HepG2 (cell line): Measurements from ENCODE around the gene DDAH1. TPM values are rescaled to one million over a fixed set of nuclear protein-coding genes. Genes with fewer than 3 reads are reported as not detected.

Experiments
- ATAC-seq: fragments of 200-7000 bp; cut with Tn5 transposase; 3 replicates; pipeline ENCODE4 v1.9.1; 2020; ENCODE audit warnings: mild to moderate bottlenecking, moderate library complexity
- BruUV-seq: library from RNA; stranded (reverse); fragments of 400-500 nt; replicated peaks from 2 replicates; lab custom pipeline; 2021; lab: Mats Ljungman, UMichigan
- CTCF ChIA-PET: fragments of 300-600 bp; formaldehyde crosslinking; extraction: SDS; loops from one replicate; lab custom pipeline; 2021; ENCODE audit warnings: low total read pairs, inconsistent platforms, low intra/inter-chr PET ratio; lab: Yijun Ruan, JAX
- POLR2A ChIA-PET: fragments of 350-600 bp; sonication (Branson Sonifier 250); formaldehyde crosslinking; loops from one replicate; lab custom pipeline; 2020; ENCODE audit warnings: antibody characterized with exemption, inconsistent platforms; lab: Yijun Ruan, JAX
- DNase-seq: peaks from one replicate; pipeline ENCODE4 v3.0.0-alpha.2; 2015; ENCODE audit warnings: low spot score
- FAIRE-seq: peaks from 3 replicates; lab custom pipeline; 2011; peaks lifted over from hg19 to GRCh38; lab: Jason Lieb, UNC
- H2AFZ ChIP-seq: one replicate; pipeline ENCODE4 v1.6.1; 2011; ENCODE audit warnings: low read length, inconsistent platforms
- H3K27ac ChIP-seq: fragments of 300-600 bp; 3 replicates; pipeline ENCODE4 v1.8.0; 2011; ENCODE audit warnings: mixed run types, mild to moderate bottlenecking, mixed read lengths, low read length, inconsistent platforms; ENCODE audit not compliant: insufficient read depth; ENCODE audit errors: extremely low read length
- H3K27me3 ChIP-seq, 2 experiments: fragments of 200-600 bp in 1 of 2; 2 replicates in 1 of 2; 3 replicates in 1 of 2; pipeline versions ENCODE4 v1.6.0 to v1.8.0; 2011; ENCODE audit warnings: low read length in 2 of 2, mild to moderate bottlenecking in 2 of 2, moderate library complexity in 2 of 2, inconsistent platforms in 1 of 2; ENCODE audit not compliant: insufficient read depth in 2 of 2, control insufficient read depth in 1 of 2
- H3K36me3 ChIP-seq, 2 experiments: fragments of 200-600 bp in 1 of 2; replicated peaks in 1 of 2; 2 replicates in 1 of 2; 3 replicates in 1 of 2; pipeline versions ENCODE4 v1.5.1 to v1.8.0; 2011; ENCODE audit warnings: low read length in 2 of 2, inconsistent platforms in 1 of 2; ENCODE audit not compliant: insufficient read depth in 2 of 2, control insufficient read depth in 1 of 2
- H3K4me1 ChIP-seq: 2 replicates; pipeline ENCODE4 v1.5.1; 2012; ENCODE audit warnings: low read length, inconsistent platforms; ENCODE audit not compliant: insufficient read depth
- H3K4me2 ChIP-seq: 2 replicates; pipeline ENCODE4 v1.6.0; 2011; ENCODE audit warnings: low read depth, low read length, inconsistent platforms
- H3K4me3 ChIP-seq, 3 experiments: fragments of 200-600 bp in 1 of 3; sonication (generic), shearing (Covaris generic) in 1 of 3; replicated peaks in 1 of 3; 2 replicates each; pipeline ENCODE4 v1.5.1; 2011 to 2016; ENCODE audit warnings: low read length in 3 of 3, inconsistent platforms in 2 of 3, low read depth in 2 of 3, mild to moderate bottlenecking in 2 of 3, control low read depth in 1 of 3, mixed read lengths in 1 of 3; ENCODE audit not compliant: insufficient read depth in 1 of 3
- H3K79me2 ChIP-seq: one replicate; pipeline ENCODE4 v1.6.1; 2011; ENCODE audit warnings: low read length, inconsistent platforms; ENCODE audit not compliant: insufficient read depth
- H3K9ac ChIP-seq: 2 replicates; pipeline ENCODE4 v1.6.0; 2011; ENCODE audit warnings: mild to moderate bottlenecking, low read depth, low read length, inconsistent platforms; ENCODE audit not compliant: insufficient read depth
- H3K9me3 ChIP-seq: 2 replicates; pipeline ENCODE4 v1.5.1; 2012; ENCODE audit warnings: mild to moderate bottlenecking, low read length
- H4K20me1 ChIP-seq: 2 replicates; pipeline ENCODE4 v1.6.0; 2011; ENCODE audit warnings: inconsistent platforms, mild to moderate bottlenecking, low read length, moderate library complexity; ENCODE audit not compliant: insufficient read depth
- FOSL1 ChIP-seq: sonication (generic); formaldehyde crosslinking; IDR thresholded peaks from 2 replicates; pipeline ENCODE4 v1.9.0; 2021; ENCODE audit warnings: missing genetic modification reagents, borderline replicate concordance
- PITX1 ChIP-seq: sonication (generic); formaldehyde crosslinking; IDR thresholded peaks from 2 replicates; pipeline ENCODE4 v1.5.1; 2020; ENCODE audit warnings: mild to moderate bottlenecking, missing genetic modification reagents
- POLR2A ChIP-seq, 2 experiments: IDR thresholded peaks; 2 replicates each; pipeline ENCODE4 v1.6.1; 2011; ENCODE audit warnings: low read depth in 2 of 2, low read length in 2 of 2, mild to moderate bottlenecking in 1 of 2, moderate library complexity in 1 of 2; ENCODE audit not compliant: insufficient read depth in 1 of 2
- SNAI1 ChIP-seq: sonication (generic); formaldehyde crosslinking; IDR thresholded peaks from 2 replicates; pipeline ENCODE4 v1.5.0; 2020; ENCODE audit warnings: mild to moderate bottlenecking, missing genetic modification reagents, borderline replicate concordance
- SP140L ChIP-seq: sonication (generic); formaldehyde crosslinking; IDR thresholded peaks from 2 replicates; pipeline ENCODE4 v1.4.0; 2020; ENCODE audit warnings: missing genetic modification reagents, borderline replicate concordance
- TOE1 ChIP-seq: sonication (generic); formaldehyde crosslinking; IDR thresholded peaks from 2 replicates; pipeline ENCODE4 v1.4.0; 2020; ENCODE audit warnings: mild to moderate bottlenecking, missing genetic modification reagents
- ZNF446 ChIP-seq: sonication (generic); formaldehyde crosslinking; IDR thresholded peaks from 2 replicates; pipeline ENCODE4 v1.5.0; 2020; ENCODE audit warnings: mild to moderate bottlenecking, missing genetic modification reagents
- ZNF713 ChIP-seq: sonication (generic); formaldehyde crosslinking; IDR thresholded peaks from 2 replicates; pipeline ENCODE4 v1.4.0; 2020; ENCODE audit warnings: mild to moderate bottlenecking, missing genetic modification reagents
- ZNF724P ChIP-seq: sonication (generic); formaldehyde crosslinking; IDR thresholded peaks from 2 replicates; pipeline ENCODE4 v1.8.0; 2022; ENCODE audit warnings: missing genetic modification reagents, borderline replicate concordance
- WGBS: methylation state at CpG from one replicate; pipeline ENCODE4 v1.1.6; 2017; ENCODE audit warnings: low lambda C conversion rate; 5-methylcytosine and 5-hydroxymethylcytosine counted together
- in situ Hi-C: cut with HindIII; loops from 2 replicates; pipeline ENCODE4 v1.10.0; 2017; ENCODE audit warnings: low pct_unique_long_range_greater_than_20kb; ENCODE audit not compliant: extremely low pct_ligation_motif_present
- intact Hi-C: fragments of 100-400 bp; cut with micrococcal nuclease; formaldehyde crosslinking; loops from one replicate; pipeline ENCODE4 v1.10.0; 2022; ENCODE audit not compliant: unreplicated experiment
- polyA plus RNA-seq, 8 experiments: library from polyadenylated mRNA; depleted of rRNA in 3 of 8; stranded (reverse) in 7 of 8; unstranded in 1 of 8; fragments of >200 nt; fragmentation: Illumina TruSeq in 4 of 8; extraction: Trizol in 4 of 8; gene quantifications; 2 replicates each; pipeline versions ENCODE4 v1.2.1 to v1.2.3, GENCODE V29; 2011 to 2016; ENCODE audit warnings: low read depth in 4 of 8, missing spikeins in 1 of 8, mixed read lengths in 1 of 8; ENCODE audit not compliant: insufficient read depth in 1 of 8
- total RNA-seq, 5 experiments: library from RNA; depleted of rRNA; stranded (reverse); fragments of >200 nt; fragmentation: Illumina TruSeq; extraction: Trizol; gene quantifications; 2 replicates each; pipeline ENCODE4 v1.2.3, GENCODE V29; 2016; ENCODE audit warnings: low read depth in 1 of 5
- TF ChIP-seq, protein P1 (sequence below): fragments of 450-650 bp; IDR thresholded peaks from 2 replicates; pipeline ENCODE4 v1.6.1; 2017; ENCODE audit warnings: mild to moderate bottlenecking
- TF ChIP-seq, protein P2 (sequence below): sonication (generic); formaldehyde crosslinking; IDR thresholded peaks from 2 replicates; pipeline ENCODE4 v1.5.0; 2020; ENCODE audit warnings: mild to moderate bottlenecking, missing genetic modification reagents, borderline replicate concordance
- TF ChIP-seq, protein P3 (sequence below): sonication (generic); formaldehyde crosslinking; IDR thresholded peaks from 2 replicates; pipeline ENCODE4; 2020; ENCODE audit warnings: missing genetic modification reagents, mild to moderate bottlenecking, borderline replicate concordance

DDAH1 gene
- total and polyA plus RNA-seq, 2 of the 13 experiments (the other 11 are each of a cell fraction or from before 2014, with no cell fraction given), result 39.7 to 64.4 TPM

DNA sequence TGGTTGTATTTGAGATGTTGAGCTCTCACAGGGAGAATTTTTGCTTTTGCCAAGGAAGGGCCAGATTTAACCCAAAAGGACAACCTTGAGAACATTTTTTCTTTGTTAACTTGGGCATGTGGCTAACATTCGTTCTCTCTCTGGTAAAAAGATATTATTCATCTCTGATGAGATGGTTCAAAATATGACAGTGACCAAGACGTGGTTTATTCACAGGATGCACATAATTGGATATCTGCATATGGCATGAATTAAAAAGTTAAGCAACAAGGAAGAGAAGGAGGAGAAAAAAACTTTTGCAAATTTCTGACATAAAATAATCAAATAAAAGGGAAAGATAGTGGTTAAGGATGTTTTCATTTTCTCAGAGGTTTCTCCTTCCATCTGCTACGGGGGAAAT is 145.5 kb downstream of the DDAH1 start:
- intact Hi-C loops, result no loop called here
- TF ChIP-seq, protein P1, sequence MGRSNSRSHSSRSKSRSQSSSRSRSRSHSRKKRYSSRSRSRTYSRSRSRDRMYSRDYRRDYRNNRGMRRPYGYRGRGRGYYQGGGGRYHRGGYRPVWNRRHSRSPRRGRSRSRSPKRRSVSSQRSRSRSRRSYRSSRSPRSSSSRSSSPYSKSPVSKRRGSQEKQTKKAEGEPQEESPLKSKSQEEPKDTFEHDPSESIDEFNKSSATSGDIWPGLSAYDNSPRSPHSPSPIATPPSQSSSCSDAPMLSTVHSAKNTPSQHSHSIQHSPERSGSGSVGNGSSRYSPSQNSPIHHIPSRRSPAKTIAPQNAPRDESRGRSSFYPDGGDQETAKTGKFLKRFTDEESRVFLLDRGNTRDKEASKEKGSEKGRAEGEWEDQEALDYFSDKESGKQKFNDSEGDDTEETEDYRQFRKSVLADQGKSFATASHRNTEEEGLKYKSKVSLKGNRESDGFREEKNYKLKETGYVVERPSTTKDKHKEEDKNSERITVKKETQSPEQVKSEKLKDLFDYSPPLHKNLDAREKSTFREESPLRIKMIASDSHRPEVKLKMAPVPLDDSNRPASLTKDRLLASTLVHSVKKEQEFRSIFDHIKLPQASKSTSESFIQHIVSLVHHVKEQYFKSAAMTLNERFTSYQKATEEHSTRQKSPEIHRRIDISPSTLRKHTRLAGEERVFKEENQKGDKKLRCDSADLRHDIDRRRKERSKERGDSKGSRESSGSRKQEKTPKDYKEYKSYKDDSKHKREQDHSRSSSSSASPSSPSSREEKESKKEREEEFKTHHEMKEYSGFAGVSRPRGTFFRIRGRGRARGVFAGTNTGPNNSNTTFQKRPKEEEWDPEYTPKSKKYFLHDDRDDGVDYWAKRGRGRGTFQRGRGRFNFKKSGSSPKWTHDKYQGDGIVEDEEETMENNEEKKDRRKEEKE, result no peak
- TF ChIP-seq ZNF724P (CRISPR knock-in tag) (no peak), TOE1 (CRISPR knock-in tag) (no peak), FOSL1 (CRISPR knock-in tag) (no peak), SP140L (CRISPR knock-in tag) (no peak), ZNF713 (no peak), SNAI1 (CRISPR knock-in tag) (no peak), PITX1 (no peak), POLR2A (IDR thresholded peaks at IDR 0.05; ENCODE audit: insufficient read depth in 1 of 2, low read depth in 2 of 2, low read length in 2 of 2) (no peak), ZNF446 (CRISPR knock-in tag) (no peak)
- TF ChIP-seq, protein P2, sequence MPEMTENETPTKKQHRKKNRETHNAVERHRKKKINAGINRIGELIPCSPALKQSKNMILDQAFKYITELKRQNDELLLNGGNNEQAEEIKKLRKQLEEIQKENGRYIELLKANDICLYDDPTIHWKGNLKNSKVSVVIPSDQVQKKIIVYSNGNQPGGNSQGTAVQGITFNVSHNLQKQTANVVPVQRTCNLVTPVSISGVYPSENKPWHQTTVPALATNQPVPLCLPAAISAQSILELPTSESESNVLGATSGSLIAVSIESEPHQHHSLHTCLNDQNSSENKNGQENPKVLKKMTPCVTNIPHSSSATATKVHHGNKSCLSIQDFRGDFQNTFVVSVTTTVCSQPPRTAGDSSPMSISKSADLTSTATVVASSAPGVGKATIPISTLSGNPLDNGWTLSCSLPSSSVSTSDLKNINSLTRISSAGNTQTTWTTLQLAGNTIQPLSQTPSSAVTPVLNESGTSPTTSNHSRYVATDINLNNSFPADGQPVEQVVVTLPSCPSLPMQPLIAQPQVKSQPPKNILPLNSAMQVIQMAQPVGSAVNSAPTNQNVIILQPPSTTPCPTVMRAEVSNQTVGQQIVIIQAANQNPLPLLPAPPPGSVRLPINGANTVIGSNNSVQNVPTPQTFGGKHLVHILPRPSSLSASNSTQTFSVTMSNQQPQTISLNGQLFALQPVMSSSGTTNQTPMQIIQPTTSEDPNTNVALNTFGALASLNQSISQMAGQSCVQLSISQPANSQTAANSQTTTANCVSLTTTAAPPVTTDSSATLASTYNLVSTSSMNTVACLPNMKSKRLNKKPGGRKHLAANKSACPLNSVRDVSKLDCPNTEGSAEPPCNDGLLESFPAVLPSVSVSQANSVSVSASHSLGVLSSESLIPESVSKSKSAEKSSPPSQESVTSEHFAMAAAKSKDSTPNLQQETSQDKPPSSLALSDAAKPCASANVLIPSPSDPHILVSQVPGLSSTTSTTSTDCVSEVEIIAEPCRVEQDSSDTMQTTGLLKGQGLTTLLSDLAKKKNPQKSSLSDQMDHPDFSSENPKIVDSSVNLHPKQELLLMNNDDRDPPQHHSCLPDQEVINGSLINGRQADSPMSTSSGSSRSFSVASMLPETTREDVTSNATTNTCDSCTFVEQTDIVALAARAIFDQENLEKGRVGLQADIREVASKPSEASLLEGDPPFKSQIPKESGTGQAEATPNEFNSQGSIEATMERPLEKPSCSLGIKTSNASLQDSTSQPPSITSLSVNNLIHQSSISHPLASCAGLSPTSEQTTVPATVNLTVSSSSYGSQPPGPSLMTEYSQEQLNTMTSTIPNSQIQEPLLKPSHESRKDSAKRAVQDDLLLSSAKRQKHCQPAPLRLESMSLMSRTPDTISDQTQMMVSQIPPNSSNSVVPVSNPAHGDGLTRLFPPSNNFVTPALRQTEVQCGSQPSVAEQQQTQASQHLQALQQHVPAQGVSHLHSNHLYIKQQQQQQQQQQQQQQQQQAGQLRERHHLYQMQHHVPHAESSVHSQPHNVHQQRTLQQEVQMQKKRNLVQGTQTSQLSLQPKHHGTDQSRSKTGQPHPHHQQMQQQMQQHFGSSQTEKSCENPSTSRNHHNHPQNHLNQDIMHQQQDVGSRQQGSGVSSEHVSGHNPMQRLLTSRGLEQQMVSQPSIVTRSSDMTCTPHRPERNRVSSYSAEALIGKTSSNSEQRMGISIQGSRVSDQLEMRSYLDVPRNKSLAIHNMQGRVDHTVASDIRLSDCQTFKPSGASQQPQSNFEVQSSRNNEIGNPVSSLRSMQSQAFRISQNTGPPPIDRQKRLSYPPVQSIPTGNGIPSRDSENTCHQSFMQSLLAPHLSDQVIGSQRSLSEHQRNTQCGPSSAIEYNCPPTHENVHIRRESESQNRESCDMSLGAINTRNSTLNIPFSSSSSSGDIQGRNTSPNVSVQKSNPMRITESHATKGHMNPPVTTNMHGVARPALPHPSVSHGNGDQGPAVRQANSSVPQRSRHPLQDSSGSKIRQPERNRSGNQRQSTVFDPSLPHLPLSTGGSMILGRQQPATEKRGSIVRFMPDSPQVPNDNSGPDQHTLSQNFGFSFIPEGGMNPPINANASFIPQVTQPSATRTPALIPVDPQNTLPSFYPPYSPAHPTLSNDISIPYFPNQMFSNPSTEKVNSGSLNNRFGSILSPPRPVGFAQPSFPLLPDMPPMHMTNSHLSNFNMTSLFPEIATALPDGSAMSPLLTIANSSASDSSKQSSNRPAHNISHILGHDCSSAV, result no peak
- TF ChIP-seq, protein P3, sequence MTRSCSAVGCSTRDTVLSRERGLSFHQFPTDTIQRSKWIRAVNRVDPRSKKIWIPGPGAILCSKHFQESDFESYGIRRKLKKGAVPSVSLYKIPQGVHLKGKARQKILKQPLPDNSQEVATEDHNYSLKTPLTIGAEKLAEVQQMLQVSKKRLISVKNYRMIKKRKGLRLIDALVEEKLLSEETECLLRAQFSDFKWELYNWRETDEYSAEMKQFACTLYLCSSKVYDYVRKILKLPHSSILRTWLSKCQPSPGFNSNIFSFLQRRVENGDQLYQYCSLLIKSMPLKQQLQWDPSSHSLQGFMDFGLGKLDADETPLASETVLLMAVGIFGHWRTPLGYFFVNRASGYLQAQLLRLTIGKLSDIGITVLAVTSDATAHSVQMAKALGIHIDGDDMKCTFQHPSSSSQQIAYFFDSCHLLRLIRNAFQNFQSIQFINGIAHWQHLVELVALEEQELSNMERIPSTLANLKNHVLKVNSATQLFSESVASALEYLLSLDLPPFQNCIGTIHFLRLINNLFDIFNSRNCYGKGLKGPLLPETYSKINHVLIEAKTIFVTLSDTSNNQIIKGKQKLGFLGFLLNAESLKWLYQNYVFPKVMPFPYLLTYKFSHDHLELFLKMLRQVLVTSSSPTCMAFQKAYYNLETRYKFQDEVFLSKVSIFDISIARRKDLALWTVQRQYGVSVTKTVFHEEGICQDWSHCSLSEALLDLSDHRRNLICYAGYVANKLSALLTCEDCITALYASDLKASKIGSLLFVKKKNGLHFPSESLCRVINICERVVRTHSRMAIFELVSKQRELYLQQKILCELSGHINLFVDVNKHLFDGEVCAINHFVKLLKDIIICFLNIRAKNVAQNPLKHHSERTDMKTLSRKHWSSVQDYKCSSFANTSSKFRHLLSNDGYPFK (CRISPR knock-in tag), result no peak

More for the DNA sequence above, 145.5 kb downstream of the DDAH1 start:
- Histone ChIP-seq H3K36me3 (peaks cover 10 to 18% of the 10 kb centered on the region in 2 experiments), H3K27ac (no peak overlapping the region), H3K27me3 (no peaks in the 10 kb centered on the region), H3K9ac (no peak overlapping the region), H3K4me1 (no peaks in the 10 kb centered on the region), H3K9me3 (no peaks in the 10 kb centered on the region), H3K4me3 (no peak overlapping the region), H2AFZ (no peak overlapping the region), H3K79me2 (no peaks in the 10 kb centered on the region), H4K20me1 (no peaks in the 10 kb centered on the region), H3K4me2 (no peak overlapping the region)
- ChIA-PET CTCF (no interaction called here), POLR2A (no interaction called here)
- ATAC-seq (no peak), DNase-seq (no peak), FAIRE-seq (no peak)
- in situ Hi-C loops, result loop anchor here (10.0 kb wide), 1 partner anchor 375 kb away; no protein-coding TSS in a partner anchor
- over 99% methylated on average over 3 of the region's 3 CpGs for WGBS
- BruUV-seq, result no TSS peak
